D721Med (cell line): ENCODE measurements around the gene EPG5.

Experiments used
- DNase-seq: peaks from one replicate; pipeline ENCODE4 v3.0.0; 2011; ENCODE audit warnings: low spot score; ENCODE audit not compliant: insufficient read length
- FAIRE-seq: peaks from 2 replicates; lab custom pipeline; 2011; peaks lifted over from hg19 to GRCh38; lab: Jason Lieb, UNC
- CTCF ChIP-seq: IDR thresholded peaks from 2 replicates; pipeline ENCODE4 v1.5.1; 2012; ENCODE audit warnings: mild to moderate bottlenecking, control low read depth; ENCODE audit not compliant: insufficient read depth; ENCODE audit errors: missing control alignments

Gene EPG5

GRCh38 chr18:45926691-45927090, 40.4 kb downstream of the EPG5 start:
- DNase-seq (no peak), FAIRE-seq (no peak)
- no peak for TF ChIP-seq CTCF

GRCh38 chr18:45926085-45926484, 41.0 kb downstream of the EPG5 start:
- no peak for FAIRE-seq
- no peak for TF ChIP-seq CTCF
- no peak for DNase-seq

GRCh38 chr18:45923138-45923537, 44.0 kb downstream of the EPG5 start:
- no peak for TF ChIP-seq CTCF
- DNase-seq (no peak), FAIRE-seq (peak; percentile 16)

GRCh38 chr18:45920367-45920766, 46.8 kb downstream of the EPG5 start:
- FAIRE-seq (no peak), DNase-seq (no peak)
- no peak for TF ChIP-seq CTCF

- DNase-seq = no peak
- TF ChIP-seq CTCF = no peak
These were observed 50.8 kb downstream of the EPG5 start for GRCh38 chr18:45916302-45916701.

GRCh38 chr18:45913276-45913675, 53.9 kb downstream of the EPG5 start:
- TF ChIP-seq CTCF = no peak
- DNase-seq (no peak), FAIRE-seq (no peak)

More at GRCh38 chr18:45916302-45916701, 50.8 kb downstream of the EPG5 start:
- no peak for FAIRE-seq

- DNase-seq = peak; percentile 55
- peak; percentile 92 for FAIRE-seq
These were observed 56.6 kb downstream of the EPG5 start for GRCh38 chr18:45910405-45911023.

More at GRCh38 chr18:45910405-45911023, 56.6 kb downstream of the EPG5 start:
- TF ChIP-seq CTCF = peak; percentile 56
